Gastrocnemius medialis (tissue), 4 donors: ENCODE measurements around the gene METRNL. TPM values are rescaled to one million over a fixed set of nuclear protein-coding genes. Genes with fewer than 3 reads are reported as not detected.

Experiments used
- total RNA-seq, 4 donors: library from RNA; depleted of rRNA; stranded (reverse); fragments of >200 nt; gene quantifications; one replicate each; pipeline versions ENCODE4 v1.1.0 to v1.2.3, GENCODE V29; 2016

Gene METRNL
- total RNA-seq, 4 donors from 2014 or later, result 6.6 to 19.7 (median 11.1) TPM

Other genes starting within 250 kb of the METRNL start
- 10 to 100 TPM in 2 of 4 donors, 1 to 10 TPM in 2; 2.5 to 17.8 (median 11.7) TPM for gene ZNF750, start 239.6 kb upstream of the METRNL start, total RNA-seq